GM19463 (cell line): ENCODE results near the gene ANKS1B.
"Not testable (repeated sequence)": the region's sequence is repeated elsewhere in the genome, so short reads cannot be mapped to it uniquely, and the experiment has no call there.

Experiments
- ATAC-seq: cut with Tn5 transposase; IDR thresholded peaks from one replicate; pipeline ENCODE4 v1.9.1; 2021; ENCODE audit warnings: mild to moderate bottlenecking, moderate library complexity; ENCODE audit not compliant: unreplicated experiment

ANKS1B gene

GRCh38 chr12:99609455-99610181 is 375.1 kb downstream of the ANKS1B start:
- ATAC-seq = no peak

GRCh38 chr12:99600388-99600787 is 384.3 kb downstream of the ANKS1B start:
- peak; percentile 96 for ATAC-seq

- no peak for ATAC-seq
Observed at GRCh38 chr12:99598785-99599184, 386.0 kb downstream of the ANKS1B start.

GRCh38 chr12:99596762-99597161 is 388.0 kb downstream of the ANKS1B start:
- ATAC-seq = no peak

GRCh38 chr12:99577125-99577524 is 407.6 kb downstream of the ANKS1B start:
- ATAC-seq = not testable (repeated sequence)

GRCh38 chr12:99573980-99574379 is 410.8 kb downstream of the ANKS1B start:
- no peak for ATAC-seq

- ATAC-seq = no peak
Observed at GRCh38 chr12:99567072-99567471, 417.7 kb downstream of the ANKS1B start.

DNA sequence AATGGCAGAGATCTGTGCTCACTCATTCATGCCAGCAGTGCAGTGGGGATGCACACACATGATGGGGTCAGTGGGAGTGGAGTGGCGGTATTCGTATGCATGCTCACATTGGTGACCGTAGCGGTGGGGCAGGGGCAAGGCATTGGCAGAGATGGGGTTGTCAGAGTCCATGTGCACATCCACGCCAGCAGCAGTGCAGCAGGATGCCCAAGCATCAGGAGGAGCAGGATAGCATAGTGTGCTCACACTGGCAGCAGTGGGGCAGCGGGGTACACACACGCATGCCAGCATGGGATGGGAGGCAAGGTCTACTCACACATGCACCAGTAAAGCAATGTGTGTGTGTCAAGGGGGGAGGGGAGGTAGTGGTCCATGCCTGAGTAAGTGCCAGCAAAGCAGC is 426.6 kb downstream of the ANKS1B start:
- no peak for ATAC-seq

GRCh38 chr12:99553461-99553860 is 431.3 kb downstream of the ANKS1B start:
- no peak for ATAC-seq

DNA sequence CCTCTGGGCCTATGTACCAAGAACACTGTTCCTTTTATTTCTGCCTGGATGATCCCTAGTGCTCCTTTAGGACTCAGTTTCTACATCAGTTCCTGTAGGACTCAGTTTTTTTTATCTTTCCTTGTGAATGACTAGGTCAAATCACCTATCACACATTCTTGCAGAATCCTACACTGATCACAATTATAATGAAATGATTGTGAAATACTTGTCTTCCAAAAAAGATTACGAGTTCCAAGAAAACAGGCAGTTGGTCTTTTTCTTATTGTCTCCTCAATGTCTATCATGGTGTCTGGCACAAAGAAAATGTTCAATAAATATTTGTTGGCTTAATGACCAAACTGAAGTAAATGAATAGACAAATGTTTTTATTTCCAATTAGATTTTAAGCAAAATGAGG is 432.7 kb downstream of the ANKS1B start:
- ATAC-seq = no peak

GRCh38 chr12:99549651-99550050 is 435.1 kb downstream of the ANKS1B start:
- no peak for ATAC-seq

DNA sequence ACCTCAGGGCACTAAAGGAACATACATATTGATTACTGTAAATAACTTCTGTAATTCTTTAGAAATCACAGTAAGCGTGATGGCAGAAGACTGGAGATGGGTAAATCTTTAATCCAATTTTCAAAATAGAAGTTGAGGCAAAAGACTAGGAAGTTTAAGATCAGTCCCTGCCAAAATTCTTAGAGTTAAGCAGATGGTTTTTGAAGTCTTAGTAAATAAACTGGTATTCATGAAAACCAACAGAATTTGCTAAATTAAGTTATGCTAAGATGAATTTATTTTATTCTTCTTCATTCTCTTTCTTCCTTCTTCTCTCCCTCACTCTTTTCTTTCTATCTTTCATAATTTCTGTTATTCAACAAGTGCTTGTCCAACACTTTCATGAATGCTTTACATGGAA is 435.5 kb downstream of the ANKS1B start:
- ATAC-seq = no peak

GRCh38 chr12:99544457-99544856 is 440.3 kb downstream of the ANKS1B start:
- no peak for ATAC-seq

DNA sequence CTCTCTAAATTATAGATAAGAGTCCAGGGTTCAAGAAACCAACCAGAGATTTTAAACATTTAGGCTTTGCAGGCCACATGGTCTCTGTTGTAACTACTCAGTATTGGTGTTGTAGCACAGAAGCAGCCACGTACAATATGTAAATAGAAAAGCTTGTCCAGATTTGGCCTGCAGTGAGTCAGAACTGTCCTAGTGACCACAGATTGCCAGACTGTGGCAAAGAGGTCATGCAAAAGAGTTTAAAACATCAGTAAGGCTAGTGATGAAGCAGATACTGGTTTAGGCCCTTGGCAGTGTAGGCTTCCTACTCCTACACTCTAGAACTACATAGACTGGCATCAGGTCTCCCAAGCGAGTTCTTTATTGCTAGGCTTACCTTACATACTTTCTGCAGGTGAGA is 454.8 kb downstream of the ANKS1B start:
- peak; percentile 99 for ATAC-seq

DNA sequence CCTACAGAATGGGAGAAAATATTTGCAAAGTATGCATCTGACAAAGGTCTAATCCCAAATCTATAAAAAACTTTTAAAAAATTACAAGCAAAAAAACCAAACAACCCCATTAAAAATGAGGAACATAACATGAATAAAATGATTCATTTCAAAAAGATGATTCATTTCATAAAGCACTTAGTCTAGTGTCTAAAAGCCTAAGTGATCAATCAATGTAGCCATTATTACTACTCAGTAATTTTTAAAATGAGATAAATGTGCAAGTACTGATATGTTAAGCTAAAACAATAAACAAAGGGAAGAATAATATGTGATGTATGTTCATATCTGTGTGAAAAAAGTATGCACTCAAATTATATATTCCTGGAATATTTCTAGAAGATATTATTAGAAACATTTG is 456.3 kb downstream of the ANKS1B start:
- ATAC-seq = no peak

DNA sequence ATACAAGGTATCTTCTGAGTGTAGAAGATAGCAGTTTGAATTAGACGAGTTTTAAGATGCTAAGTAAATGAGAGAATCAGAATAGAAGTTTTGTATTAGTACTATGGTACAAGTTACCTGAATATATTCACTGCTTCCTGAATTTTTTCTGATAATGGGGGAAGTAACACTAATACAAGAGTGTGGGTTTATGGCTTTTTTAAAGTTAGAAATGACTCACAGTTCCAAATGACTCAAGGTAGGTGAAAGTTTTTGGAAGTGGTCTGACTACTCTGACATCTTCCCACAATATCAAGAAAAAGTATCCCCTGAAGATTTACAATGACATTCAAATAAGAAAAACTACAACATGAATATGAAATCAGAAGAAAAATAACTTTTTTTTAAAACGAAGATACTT is 460.9 kb downstream of the ANKS1B start:
- ATAC-seq = no peak

DNA sequence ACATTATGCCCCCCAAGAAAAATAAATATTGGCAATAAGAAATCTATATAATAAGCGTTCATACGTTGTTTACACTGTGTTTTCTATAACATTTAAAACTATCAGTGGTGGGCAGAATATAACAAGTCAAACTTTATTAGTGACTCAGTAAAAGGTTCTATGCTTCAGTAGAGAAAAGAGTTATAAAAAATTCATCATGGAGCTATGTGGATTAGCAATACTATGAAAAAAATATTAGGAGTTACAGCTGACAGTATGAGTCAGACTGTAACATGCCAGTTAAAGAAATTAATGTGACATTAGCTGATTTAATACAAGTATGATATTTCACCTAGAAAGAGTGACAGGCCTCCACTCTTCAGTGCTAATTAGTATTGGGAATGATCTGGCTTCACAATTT is 462.3 kb downstream of the ANKS1B start:
- ATAC-seq = no peak

GRCh38 chr12:99521664-99522063 is 463.1 kb downstream of the ANKS1B start:
- ATAC-seq = no peak

DNA sequence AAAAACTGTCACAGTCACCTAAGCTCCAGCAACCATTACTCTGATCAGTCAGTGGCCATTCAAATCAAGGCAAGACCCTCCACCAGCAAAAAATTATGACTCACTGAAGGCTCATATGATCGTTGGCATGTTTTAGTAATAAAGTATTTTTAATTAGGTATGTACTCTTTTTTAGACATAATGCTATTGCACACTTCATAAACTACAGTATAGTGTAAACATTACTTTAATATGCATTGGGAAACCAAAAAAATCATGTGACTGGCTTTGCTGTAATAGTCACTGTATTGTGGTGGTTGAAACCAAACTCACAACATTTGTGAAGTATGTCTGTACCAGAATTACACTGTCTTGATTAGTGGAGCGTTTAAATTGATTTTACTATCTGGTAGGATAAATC is 471.7 kb downstream of the ANKS1B start:
- ATAC-seq = no peak

DNA sequence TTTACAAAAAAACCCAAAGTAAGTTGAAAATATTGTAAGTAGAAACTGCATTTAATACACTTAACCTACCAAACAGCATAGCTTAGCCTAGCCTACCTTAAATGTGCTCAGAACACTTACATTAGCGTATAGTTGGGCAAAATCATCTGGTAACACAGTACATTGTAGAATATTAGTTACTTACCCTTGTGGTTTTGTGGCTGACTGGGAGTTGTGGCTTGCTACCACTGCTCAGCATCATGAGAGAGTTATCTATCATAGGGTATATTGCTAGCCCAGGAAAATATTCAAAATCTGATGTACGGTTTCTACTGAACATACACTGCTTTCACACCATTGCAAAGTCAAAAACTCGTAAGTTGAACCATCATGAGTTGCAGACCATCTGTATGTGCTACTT is 478.9 kb downstream of the ANKS1B start:
- ATAC-seq = no peak

DNA sequence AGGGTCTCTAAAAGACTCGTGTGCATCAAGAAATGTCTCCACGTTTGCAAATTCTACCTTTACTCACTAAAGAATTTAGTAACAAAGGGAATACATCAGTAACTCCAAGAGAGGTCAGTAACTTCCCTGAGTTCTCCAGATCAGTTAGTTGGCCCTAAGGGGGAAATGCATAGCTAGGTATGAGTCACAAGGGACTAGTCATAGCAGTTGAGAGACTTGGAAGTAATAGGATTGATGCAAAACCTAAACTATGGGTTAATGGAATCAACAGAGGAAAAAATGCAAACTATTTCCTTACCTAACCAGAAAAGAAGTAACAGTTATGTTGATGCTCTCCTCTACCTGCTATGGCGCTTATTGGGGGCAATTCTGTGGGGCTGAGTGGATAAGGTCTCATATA is 486.0 kb downstream of the ANKS1B start:
- no peak for ATAC-seq

GRCh38 chr12:99495799-99496198 is 488.9 kb downstream of the ANKS1B start:
- ATAC-seq = no peak

GRCh38 chr12:99493197-99493596 is 491.5 kb downstream of the ANKS1B start:
- no peak for ATAC-seq
